Measurements from ENCODE around the gene SORT1. TPM values are rescaled to one million over a fixed set of nuclear protein-coding genes. Genes with fewer than 3 reads are reported as not detected.

Gene SORT1
- total and polyA plus RNA-seq, 2 of the 8 experiments (the other 6 are each of a cell fraction or from before 2014, with no cell fraction given), result 18.7 to 69.6 TPM

- TF ChIP-seq CTCF (IDR thresholded peaks at IDR 0.05; ENCODE audit: control extremely low read depth in 1 of 3, insufficient read depth in 1 of 3, low read depth in 1 of 3, low read length in 3 of 3), result peak; percentile 13 to 26 (median 20); a peak in 2 of 4 replicates
- no peak for TF ChIP-seq GABPA (IDR thresholded peaks at IDR 0.05; ENCODE audit: borderline replicate concordance, insufficient read depth, low read length)
- peak in 1 of 2 experiments; percentile 12; a peak in 1 of 4 replicates for TF ChIP-seq RAD21 (IDR thresholded peaks at IDR 0.05 in 1 of 2, conservative IDR thresholded peaks at IDR 0.05 in 1 of 2; ENCODE audit: low read depth in 2 of 2, low read length in 2 of 2)
- TF ChIP-seq BCL11A (IDR thresholded peaks at IDR 0.05; ENCODE audit: low read depth in 2 of 2, low read length in 2 of 2), result no peak
- TF ChIP-seq NRF1 (IDR thresholded peaks at IDR 0.05; ENCODE audit: low read depth, low read length), result no peak
These were observed 101.9 kb downstream of the SORT1 start (continued) for GRCh38 chr1:109295712-109296415.
